GM04504 (cell line): Measurements from ENCODE around the gene VPS33A.

Source experiments
- DNase-seq: peaks from one replicate; pipeline ENCODE4 v3.0.0-alpha.2; 2012; ENCODE audit warnings: low read depth

VPS33A gene

DNA sequence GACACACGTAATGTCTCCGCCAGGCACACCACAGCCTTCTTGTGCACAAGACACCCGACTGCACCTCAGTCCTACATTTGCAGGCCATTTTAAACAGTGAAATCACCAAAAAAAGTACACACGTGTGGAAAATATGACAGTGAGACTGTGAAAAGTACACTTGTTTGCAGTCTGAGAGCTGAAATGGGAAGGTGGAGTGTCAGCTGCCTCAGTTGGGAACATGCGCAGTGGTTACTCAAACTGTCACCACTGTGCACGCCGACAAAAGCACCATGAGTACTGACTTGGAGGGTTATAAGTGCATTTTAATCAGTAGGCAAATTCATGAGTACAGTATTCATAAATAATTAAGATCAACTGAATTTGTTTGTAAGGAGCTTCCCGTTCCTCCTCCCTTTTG lies 15.8 kb downstream of the VPS33A start:
- no peak for DNase-seq

DNA sequence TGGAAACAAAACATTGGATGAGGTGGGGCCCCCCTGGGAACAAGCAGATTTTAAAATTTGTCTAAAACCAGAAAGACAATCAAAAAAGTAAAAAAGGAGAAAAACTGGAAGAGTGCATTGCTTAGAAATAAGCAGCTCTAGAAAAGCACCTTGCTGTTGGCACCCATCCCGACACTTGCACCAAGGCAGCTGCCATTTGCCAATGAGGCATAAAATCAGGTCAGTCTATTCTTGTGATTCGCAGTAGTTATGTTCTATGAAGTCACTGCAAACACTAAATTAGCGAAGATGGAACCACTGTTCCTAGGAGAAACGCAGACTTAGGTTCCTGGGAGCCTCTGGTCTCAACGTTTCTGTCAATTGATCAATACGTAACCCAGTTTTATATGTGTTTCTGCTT lies 16.2 kb downstream of the VPS33A start:
- no peak for DNase-seq

DNA sequence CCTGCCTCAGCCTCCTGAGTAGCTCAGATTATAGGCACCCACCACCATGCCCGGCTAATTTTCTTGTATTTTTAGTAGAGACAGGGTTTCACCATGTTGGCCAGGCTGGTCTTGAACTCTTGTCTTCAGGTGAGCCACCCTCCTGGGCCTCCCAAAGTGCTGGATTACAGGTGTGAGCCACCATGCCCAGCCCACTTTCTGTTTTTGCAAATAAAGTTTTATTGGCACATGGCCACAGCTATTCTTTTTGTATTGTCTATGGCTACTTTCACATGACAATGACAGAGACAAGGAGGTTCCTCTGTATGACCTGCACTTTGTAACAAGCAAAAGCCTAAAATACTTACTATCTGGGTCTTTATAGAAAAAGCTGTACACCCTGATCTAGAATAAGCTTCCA lies 20.7 kb downstream of the VPS33A start:
- no peak for DNase-seq

DNA sequence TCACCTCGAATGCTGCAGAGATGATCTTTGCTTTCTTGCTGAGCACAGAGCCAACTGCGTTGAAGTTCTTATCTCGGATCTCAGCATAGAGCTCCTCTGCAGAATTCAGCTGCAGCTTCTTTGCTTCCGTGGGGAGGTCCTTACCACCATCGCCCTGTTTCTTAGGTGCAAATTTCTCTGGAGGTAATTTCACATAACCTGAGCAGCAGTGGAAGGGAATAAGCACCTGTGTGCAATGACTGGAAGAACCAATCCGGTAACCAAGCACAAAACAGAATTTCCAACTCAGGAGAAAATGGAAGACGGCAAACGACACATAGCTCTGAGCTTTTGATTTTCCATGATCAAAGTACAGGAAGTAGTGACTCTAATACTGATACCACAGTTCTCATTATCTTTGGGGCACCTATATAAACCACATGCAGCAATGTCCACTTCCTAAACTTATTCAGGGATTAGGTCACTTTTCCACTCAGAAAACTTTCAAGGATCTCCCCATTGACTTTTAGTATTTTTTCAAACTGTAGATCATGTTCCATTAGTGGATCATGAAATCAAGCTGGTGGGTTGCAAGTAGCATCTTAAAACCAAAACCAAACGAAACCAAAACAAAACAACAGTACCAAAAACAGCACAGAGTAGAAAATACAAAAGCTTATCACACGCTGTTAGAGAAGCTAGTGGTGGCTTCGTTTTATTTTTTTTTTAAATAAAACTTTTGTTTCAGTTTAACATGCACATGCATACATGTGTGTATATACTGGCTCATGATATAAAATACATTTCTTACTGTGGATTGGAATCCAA lies 21.5 kb downstream of the VPS33A start:
- no peak for DNase-seq

DNA sequence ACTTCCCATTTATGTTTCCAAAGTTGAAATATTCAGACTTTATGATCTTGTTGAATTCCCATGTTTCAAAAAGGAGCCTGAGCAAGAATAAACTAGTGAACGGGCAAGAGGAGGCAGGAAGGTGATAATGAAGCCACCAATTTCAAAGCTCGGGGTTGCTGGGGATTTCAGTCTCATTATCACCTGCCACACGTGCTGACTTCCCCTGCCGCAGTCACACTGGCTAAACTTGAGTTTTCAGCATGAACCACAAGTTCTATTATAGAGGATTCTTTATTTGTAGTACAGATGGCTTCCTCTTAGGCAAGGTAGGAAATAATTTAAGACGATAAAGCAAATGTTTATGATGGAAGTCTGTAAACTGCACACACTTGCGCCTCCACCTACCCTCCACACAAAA lies 22.3 kb downstream of the VPS33A start:
- no peak for DNase-seq

DNA sequence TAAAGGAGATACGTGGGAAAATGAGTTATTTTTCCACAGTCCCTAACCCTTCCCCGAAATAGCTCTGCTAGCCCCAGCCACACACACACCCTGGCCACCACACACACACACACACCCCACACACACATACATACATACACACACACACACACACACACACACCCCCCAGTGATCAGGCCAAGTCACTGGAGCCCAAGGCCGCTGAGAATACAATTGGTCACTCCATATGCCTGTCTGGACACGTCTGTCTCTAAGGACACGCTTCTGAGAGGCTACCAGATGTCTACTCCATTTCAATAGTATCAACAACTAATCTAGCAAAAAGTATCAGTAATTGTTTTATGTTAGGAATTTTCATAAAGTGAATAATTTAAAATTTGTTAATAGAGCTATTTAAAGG lies 27.4 kb downstream of the VPS33A start:
- no peak for DNase-seq

DNA sequence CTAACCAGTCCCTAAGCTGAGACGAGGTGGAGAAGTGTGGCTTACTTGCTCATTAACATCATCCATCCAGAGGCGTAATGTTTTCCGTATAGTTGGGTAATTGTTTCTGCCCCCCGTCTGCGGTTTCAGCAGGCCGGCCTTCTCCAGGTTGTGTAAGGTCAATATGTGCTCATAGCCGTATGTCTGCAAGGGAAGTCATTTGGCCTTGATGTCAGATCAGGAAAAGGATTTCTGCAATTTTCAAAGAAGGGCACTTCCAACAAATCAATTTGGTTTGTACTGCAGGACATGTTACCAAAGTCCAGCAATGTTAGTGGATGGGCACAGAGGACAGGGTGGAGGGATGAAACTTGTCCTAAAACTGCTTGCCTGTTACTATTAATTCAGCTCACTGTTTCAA lies 30.6 kb downstream of the VPS33A start:
- no peak for DNase-seq

DNA sequence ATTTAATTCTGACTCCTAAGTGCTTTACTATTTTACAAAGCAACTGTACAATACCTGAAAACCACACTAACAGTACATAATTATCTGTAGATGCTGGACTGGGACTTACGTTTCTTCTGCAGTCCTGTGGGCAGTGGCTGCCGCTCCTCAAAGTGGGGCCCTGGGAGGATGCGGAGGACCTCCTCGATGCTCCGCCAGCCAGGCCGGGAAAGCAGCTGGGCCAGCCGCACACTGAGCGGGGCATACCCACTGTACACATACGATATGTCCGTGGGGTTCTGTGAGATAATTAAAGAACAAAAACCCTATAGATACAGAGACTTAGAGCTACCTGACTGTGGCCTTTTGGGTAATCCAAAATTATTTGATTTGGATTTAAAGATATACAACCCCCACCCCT lies 33.6 kb downstream of the VPS33A start:
- DNase-seq: no peak

DNA sequence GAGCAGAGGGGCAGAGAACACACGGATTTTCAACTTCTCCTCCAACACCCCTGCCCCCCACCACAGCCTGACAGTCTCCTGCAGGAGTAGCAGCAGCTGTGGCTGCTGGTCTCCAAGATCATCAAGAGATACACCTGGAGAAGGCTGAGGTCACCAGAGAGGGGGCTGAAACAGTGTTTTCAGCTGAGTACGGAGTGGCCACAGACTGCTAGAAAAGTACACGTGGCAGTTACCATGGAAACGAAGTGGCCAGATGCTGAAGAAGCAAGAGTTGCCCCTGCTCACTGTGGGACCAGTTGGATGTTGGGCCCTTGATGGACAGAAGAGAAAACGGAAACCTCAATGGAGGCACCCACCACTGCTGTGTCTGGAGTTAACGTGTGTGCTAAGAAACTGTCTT lies 35.5 kb downstream of the VPS33A start:
- DNase-seq: no peak

DNA sequence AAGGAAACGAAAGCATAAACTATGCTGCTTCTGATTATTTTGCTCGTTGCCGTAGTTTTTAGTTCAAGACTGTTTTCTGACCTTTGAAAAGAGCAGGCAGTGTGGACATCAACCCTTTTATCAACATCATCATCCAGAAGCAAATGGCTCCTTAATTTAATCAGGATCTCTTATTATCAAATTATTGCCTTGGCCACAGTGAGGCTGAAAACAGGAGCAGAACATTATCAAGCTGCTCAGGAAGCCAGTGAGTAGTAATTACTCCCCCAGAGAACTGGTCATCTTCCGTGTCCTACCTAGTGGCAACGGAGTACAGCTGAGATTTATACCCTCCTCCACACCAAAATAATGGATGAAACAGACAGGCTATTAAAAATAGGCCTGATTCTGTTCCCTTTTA lies 38.2 kb downstream of the VPS33A start:
- DNase-seq: no peak

DNA sequence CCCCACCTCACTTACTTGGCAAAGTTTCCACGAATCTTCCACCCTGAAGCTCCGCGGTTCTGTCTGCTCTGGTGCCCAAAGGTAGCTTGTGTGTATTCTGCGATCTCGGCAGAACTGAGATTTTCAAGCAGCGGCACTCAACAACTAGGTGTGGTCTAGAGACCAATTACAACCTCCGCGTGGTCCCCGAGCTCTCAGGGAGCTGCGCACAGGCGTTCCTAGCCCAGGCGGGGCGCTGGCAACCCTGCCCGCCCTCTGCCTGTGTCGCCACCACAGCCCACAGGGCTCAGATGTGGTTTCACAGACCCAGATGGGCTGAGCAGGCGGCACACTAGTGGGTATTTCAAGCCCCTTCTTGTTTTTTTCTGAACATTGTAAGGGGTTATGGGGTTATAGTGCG lies 39.0 kb downstream of the VPS33A start:
- DNase-seq: no peak

DNA sequence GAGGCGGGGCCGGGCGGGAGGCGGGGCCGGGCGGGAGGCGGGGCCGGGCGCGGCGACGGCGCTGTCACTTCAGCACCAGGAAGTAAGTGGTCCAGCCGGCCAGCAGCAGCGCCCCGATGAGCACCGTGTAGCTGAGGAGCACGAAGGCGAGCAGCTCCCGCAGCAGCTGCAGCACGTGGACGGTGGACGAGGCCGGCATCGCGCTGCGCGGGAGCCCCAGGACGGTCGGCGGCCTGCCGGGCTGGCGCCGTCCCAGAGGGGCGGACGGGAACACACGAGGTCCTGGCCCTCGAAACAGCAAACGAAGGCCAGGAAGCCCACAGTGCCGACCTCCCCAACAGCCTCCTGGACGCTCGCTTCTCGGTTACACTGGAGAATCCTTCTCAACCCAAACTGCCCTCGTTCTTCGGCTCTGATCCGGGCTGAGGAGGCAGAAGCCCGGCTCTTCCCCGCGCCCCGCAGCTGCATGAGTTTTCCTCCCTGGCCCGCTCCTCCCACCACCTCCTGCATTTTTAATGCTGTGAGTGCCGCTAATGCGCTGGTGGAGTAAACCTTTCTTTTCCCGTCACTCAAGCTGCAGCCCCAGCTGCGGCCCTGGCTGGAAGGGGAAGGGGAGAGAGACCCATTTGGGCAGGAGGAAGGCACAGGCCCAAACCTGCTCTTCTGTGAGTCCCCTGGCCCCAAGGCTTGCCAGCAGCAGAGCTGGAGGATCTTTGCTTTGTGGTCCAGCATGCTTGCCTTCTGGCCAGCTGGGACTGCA lies 39.7 kb downstream of the VPS33A start:
- DNase-seq: no peak

DNA sequence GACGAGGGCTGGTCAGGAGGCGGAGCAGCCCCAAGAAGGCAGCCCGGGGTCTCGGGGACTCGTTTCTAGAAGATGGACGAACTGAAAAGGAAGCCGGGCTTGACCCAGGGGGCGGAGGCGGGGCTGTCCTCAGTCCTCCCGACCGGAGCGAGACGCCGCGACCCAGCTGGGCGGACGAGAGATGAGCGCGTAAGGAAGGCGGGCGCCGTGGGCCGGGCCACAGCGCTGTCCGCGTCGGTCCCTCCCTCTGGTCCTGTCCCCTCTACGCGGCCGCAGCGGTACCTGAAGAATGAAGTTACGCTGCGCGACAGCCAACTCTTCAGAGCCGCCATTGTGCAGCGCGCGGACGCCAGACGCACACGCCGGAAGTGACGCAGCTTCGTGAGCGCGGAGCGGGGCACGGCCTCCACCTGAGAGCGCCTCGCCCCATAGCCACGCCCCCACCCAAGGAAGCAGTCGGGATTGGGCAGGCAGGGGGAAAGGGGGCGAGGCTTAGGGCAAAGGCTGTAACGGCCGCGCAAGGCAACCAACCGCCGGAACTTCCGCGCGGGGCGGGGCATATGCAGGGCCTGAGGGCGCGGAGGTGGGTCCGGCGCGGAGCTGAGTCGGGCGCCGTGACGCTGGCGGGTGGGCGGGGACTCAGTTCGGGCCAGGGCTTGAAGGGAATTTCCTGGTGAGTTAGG lies 40.5 kb downstream of the VPS33A start, which contains the start of gene DIABLO:
Gene DIABLO, minus strand, starts transcription at position 370 of the 683 bp plus-strand sequence. Its CDS starts 38 bp downstream, at position 332.
- peak; percentile 99 for DNase-seq

DNA sequence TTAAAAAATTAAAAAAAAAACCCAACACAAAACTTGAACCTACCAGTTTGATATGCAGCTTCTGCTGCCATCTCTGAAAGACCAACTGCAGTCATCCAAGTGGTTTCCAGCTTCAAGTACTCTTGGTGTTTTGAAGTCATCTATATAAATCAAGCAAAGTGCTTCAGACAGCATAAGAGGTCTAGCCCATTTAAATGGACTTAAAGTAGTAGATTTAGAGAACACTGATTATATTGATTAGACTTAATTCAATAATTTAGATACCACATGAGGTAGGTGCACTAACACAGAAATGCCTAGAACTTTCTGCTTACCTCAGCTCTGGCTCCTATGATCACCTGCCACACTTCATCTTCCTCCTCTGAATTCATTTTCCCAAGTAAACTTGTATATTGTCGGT lies 49.8 kb downstream of the VPS33A start:
- no peak for DNase-seq

DNA sequence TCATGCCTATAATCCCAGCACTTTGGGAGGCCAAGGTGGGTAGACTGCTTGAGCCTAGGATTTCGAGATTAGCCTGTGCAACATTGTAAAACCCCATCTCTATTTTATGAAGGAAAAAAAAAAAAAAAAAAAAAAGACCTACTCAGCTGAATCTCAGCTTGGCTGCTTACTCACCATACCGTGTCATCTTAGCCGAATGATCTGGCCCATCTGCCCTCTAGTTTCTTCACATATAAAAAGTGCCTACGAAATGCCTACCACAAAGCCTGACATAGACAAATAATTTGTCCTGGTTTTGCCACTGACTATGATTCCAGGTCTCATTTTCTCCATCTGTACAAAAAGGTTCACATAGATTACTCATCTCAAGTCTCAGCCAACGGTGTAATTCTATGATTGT lies 50.5 kb downstream of the VPS33A start:
- DNase-seq: no peak

DNA sequence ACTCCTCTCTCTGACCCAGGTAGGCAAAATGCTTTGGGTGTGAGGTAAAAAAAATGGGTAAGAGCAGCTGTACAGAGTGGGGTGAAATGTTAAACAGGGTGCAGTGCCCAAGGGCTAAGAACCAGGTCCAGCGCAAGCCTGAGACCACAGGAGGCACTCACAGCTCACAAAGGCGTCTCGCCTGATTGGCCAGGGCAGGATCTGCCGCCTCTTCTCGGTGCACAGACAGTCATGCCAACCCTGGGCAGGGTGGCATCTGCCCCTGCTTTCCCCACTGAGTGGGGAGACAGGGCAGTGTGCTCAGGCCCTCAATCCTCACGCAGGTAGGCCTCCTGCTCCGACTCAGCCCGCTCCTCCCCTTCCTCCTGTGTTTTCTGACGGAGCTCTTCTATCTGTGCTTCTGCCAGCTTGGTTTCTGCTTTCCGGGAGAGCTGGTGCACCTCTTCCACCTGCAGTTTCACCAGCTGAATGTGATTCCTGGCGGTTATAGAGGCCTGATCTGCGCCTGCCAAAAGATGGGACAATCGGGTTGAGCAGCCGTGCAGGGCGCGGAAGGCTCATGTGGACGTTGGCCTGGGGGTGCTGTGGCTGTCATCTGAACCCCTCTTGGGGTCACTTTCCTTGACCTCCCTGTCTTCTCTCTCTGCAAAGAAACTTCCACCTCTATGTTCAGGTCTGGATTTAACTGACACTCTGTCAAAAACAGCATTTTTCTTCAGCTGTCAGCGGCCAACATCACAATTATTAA lies 58.0 kb downstream of the VPS33A start:
- no peak for DNase-seq

DNA sequence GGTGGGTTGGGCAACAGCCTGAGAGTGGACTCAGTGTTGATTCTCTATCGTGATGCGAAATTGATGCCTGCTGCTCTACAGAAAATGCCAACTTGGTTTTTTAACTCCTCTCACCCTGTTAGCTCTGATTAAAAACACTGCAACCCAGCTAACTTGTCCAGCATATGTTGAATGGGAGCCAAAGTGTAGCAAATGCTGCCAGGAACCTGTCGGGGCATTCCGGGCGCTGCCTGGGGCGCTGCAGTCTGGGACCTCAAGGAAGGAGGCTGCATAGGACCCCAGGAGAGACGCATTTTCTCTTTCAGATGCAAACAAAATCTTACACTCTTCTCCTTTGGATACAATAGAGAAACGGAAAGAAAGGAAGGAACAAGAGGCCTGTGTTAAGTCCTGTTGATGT lies 58.9 kb downstream of the VPS33A start:
- DNase-seq: no peak

DNA sequence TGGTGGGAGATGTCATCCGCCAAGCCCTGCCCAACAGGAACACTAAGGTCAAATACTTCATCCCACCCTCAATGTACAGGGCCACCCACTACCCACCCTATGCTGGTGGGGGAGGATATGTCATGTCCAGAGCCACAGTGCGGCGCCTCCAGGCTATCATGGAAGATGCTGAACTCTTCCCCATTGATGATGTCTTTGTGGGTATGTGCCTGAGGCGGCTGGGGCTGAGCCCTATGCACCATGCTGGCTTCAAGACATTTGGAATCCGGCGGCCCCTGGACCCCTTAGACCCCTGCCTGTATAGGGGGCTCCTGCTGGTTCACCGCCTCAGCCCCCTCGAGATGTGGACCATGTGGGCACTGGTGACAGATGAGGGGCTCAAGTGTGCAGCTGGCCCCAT lies 59.3 kb downstream of the VPS33A start:
- DNase-seq: no peak

DNA sequence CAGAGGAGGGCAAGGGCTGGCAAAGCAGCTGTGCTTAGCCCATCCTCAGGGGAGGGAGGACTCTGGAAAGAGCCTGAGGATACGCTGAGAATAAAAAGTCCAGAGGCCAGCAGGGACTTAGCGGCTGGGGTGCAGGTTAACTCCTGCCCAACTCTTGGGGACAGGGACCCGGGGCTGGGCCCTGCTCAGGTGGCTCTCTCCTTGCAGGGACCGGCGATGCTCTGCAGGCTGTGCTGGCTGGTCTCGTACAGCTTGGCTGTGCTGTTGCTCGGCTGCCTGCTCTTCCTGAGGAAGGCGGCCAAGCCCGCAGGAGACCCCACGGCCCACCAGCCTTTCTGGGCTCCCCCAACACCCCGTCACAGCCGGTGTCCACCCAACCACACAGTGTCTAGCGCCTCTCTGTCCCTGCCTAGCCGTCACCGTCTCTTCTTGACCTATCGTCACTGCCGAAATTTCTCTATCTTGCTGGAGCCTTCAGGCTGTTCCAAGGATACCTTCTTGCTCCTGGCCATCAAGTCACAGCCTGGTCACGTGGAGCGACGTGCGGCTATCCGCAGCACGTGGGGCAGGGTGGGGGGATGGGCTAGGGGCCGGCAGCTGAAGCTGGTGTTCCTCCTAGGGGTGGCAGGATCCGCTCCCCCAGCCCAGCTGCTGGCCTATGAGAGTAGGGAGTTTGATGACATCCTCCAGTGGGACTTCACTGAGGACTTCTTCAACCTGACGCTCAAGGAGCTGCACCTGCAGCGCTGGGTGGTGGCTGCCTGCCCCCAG lies 60.0 kb downstream of the VPS33A start:
- DNase-seq: no peak

DNA sequence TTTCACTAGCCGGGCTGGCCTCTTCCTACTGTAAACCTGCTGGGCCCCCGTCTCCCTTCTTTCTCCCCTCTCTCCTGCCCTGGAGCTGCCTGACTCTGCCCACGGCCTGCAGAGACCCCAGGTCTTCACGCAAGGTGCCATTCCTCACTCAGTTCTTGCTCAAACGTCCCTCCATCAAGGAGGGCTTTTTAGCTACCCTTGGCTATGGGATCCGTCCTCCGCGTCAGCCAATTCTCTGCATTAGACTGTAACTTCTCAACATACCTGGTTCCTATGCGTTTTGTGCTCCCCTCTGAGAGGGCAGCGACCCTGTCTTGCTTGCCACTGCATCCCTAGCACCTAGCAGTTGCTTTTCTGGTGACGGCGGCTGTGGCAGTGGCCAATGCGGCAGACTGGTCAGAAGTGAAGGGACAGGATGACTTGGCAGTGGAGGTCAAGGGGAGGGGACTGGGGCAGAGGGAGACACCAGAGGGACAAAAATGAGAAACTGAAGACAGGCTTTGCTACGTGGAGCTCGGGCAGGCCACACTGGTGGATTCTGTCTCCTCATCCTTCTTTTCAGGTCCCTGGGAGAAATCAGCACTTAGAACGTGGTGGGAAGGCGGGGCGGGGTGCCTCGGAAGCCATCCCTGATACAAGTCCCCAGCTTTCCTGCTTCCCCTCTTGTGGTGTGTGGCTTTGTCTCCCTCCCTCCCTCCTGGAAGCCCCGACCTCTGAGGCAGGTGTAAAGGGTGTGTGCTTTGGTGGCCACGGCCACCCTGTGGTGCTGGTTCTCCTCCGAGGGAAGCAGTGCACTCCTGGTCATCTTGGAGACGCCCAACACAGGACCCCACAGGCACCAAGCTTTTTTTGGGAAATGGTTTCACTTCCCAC lies 61.0 kb downstream of the VPS33A start:
- no peak for DNase-seq
